ENCODE results near the gene OR2A2.
A peak's percentile ranks its signal among the peaks of the same experiment; 100 is the strongest.

OR2A2 gene, protein sequence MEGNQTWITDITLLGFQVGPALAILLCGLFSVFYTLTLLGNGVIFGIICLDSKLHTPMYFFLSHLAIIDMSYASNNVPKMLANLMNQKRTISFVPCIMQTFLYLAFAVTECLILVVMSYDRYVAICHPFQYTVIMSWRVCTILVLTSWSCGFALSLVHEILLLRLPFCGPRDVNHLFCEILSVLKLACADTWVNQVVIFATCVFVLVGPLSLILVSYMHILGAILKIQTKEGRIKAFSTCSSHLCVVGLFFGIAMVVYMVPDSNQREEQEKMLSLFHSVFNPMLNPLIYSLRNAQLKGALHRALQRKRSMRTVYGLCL

DNA sequence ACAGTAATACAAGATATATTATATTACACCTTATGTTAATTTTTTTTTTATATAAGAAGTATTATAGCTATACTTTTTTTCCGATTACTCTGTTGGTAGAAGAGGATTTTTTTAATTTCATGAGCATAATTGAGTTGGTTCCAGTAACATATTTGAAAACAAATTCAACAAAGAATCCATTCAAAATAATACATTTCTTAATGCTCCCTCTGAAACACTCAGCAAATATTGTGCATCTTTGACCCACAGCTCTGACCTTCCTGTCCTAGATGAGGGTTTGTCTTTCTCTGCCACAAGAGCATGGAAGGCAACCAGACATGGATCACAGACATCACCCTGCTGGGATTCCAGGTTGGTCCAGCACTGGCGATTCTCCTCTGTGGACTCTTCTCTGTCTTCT is at the start of gene OR2A2:
TSS of gene OR2A2 (plus strand) at position 301 of the 400 bp plus-strand sequence. CDS start at position 301, 0 bp downstream.
- ATAC-seq (no peak), DNase-seq (no peak)
- no peak within 1 kb of the TSS for H3K4me3 Mint-ChIP-seq
- H3K4me1 Mint-ChIP-seq = no peaks in the 10 kb centered on the region
- H3K27me3 Mint-ChIP-seq = peaks cover 8% of the 10 kb centered on the region
- peak within 1 kb of the TSS in 1 of 2 donors; percentile 23 for H3K27ac Mint-ChIP-seq
- no peaks in the 10 kb centered on the region for H3K9me3 Mint-ChIP-seq

DNA sequence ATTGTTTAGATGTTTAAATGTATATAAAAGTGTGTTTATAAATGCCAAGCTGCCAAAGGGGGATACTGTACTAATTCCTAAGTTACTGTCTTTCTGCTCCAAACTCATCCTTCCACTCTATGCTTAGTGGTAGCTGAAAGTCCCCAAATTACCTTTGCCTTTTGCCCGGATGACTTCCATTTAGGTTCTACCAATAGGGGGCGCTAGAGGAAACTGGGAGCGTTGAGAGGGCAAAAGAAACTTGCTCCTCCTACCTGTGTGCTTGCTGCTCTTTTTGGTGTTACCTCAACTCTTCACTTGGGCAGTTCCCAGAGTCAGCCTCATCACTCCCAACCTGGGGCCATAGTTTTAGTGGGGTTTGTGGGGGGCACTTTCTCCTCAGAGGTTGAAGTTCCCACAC is 45.7 kb upstream of the OR2A2 start:
- Mint-ChIP-seq H3K4me1 (no peaks in the 10 kb centered on the region), H3K4me3 (no peak overlapping the region), H3K27me3 (peaks cover 27% of the 10 kb centered on the region), H3K27ac (no peak overlapping the region), H3K9me3 (no peaks in the 10 kb centered on the region)
- DNase-seq (no peak), ATAC-seq (no peak)

DNA sequence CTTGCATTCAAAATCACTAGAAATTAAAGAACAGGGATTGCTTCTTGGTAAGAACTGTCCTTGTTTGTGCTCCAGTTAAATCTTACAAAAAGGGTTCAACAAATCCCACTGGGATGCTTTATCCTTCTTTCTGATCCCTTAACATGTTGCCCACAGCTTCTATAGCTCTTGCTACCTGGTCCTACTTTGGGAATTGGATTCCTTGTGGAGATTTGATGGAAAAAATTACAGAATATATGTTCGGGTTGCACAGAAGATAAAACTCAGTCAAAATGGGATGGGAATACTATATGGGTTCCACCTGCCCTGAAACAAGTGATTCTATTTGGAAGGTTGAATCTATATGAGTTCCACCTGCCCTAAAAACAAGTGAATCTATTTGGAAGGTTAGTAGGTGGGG is 39.9 kb upstream of the OR2A2 start, which contains the start of gene OR2A25:
TSS of gene OR2A25 (plus strand) at position 301 of the 400 bp plus-strand sequence. CDS start 4,409 bp downstream, outside the sequence.
- ATAC-seq (no peak), DNase-seq (no peak)
- H3K27me3 Mint-ChIP-seq = peaks cover 11% of the 10 kb centered on the region
- no peak within 1 kb of the TSS for H3K4me3 Mint-ChIP-seq
- no peaks in the 10 kb centered on the region for H3K9me3 Mint-ChIP-seq
- H3K4me1 Mint-ChIP-seq = no peaks in the 10 kb centered on the region
- no peak within 1 kb of the TSS for H3K27ac Mint-ChIP-seq

DNA sequence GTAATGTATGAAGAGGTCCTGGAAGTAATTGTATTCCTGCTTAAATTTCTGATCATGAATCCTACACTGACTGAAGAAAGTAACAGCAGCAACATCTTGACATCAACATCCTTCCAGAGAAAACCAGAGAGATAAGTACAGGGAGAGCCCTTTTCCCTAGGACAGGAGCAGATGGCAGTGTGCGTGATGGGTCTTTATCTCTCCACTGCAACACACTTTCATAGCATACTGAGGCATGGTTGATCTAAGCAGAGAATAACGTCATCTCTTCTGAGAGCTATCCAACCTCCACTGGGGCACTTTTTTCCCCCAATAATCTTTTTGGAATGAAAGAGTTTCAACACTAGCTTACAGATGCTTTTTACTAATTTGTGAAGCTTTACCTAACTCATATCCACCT is 39.4 kb upstream of the OR2A2 start:
- ATAC-seq = no peak
- H3K4me1 Mint-ChIP-seq = no peaks in the 10 kb centered on the region
- no peak for DNase-seq
- peaks cover 15% of the 10 kb centered on the region for H3K27me3 Mint-ChIP-seq
- H3K4me3 Mint-ChIP-seq = no peak overlapping the region
- no peaks in the 10 kb centered on the region for H3K9me3 Mint-ChIP-seq
- no peak overlapping the region for H3K27ac Mint-ChIP-seq

DNA sequence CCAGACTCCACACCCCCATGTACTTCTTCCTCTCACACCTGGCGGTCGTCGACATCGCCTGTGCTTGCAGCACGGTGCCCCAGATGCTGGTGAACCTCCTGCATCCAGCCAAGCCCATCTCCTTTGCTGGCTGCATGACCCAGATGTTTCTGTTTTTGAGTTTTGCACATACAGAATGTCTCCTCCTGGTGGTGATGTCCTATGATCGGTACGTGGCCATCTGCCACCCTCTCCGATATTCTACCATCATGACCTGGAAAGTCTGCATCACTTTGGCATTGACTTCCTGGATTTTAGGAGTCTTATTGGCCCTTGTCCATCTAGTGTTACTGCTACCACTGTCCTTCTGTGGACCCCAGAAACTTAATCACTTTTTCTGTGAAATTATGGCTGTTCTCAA is 35.0 kb upstream of the OR2A2 start:
- DNase-seq = no peak
- Mint-ChIP-seq H3K9me3 (no peaks in the 10 kb centered on the region), H3K27me3 (peaks cover 9% of the 10 kb centered on the region), H3K4me3 (no peak overlapping the region), H3K4me1 (no peaks in the 10 kb centered on the region), H3K27ac (peak overlapping the region in 1 of 2 donors; percentile 62)
- ATAC-seq = no peak

DNA sequence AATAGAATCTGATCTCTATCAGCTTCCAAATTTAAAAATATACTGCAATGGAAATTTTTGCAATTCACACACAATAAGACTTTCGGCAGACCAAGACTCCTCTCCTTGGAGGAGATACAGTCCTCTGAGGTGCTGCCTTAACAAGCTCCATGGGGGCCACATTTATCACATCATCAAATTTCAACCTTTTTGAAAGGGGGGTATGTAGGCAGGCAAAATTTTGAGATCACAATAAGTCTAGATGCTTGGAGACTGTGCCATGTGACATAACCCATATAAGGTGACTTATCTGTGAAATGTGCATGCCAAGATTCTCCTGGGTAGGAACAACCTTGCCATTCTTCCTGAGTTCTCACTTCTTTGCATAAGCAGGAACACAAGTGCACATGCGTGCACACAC is 23.4 kb upstream of the OR2A2 start, which contains the start of gene OR2A12:
TSS of gene OR2A12 (plus strand) at position 301 of the 400 bp plus-strand sequence. CDS start 8,830 bp downstream, outside the sequence.
- Mint-ChIP-seq H3K4me3 (no peak within 1 kb of the TSS), H3K27me3 (peaks cover 14% of the 10 kb centered on the region), H3K27ac (no peak within 1 kb of the TSS), H3K4me1 (no peaks in the 10 kb centered on the region), H3K9me3 (no peaks in the 10 kb centered on the region)
- no peak for ATAC-seq
- no peak for DNase-seq

DNA sequence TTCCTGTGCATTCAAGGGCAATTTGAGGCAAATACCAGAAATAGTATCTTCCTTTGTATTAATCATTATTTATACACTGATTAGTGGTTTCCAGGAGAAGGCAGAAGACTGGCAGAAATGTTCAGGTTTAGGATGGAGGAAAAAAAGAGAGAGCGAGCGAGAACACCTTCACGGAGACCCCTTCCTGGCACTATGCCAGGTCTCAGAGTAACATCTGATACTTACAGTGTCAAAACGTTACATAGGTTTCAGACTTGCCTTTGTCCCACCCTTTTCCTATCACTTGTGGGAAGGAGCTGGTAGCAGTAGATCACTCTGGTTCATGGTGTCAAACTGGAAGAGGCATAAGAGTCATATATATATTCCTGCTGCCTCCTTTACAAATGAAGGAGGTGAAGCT is 22.7 kb upstream of the OR2A2 start:
- peaks cover 21% of the 10 kb centered on the region for H3K27me3 Mint-ChIP-seq
- H3K9me3 Mint-ChIP-seq = no peaks in the 10 kb centered on the region
- DNase-seq (no peak), ATAC-seq (no peak)
- no peaks in the 10 kb centered on the region for H3K4me1 Mint-ChIP-seq
- H3K4me3 Mint-ChIP-seq = no peak overlapping the region
- H3K27ac Mint-ChIP-seq = no peak overlapping the region

DNA sequence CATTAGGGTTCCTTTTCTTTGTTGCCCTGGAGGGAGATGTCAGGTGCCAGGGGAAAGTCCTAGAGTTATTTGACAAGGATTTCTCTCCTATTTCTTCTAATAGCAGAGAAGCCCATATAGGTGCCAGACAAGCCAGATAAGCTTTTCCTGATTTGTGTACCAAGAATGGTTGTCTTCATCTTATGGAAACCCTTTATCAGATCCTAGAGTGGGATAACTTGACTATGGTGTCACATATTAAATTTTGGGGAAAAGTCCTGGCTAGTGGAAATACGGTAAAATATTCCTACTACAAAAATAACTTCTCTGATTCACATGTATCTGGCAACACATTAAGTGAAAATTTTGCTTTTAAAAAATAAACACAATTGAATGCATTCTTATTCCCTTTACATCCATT is 22.2 kb upstream of the OR2A2 start:
- H3K4me3 Mint-ChIP-seq = no peak overlapping the region
- peaks cover 21% of the 10 kb centered on the region for H3K27me3 Mint-ChIP-seq
- ATAC-seq = no peak
- H3K27ac Mint-ChIP-seq = no peak overlapping the region
- no peaks in the 10 kb centered on the region for H3K4me1 Mint-ChIP-seq
- no peak for DNase-seq
- no peaks in the 10 kb centered on the region for H3K9me3 Mint-ChIP-seq

DNA sequence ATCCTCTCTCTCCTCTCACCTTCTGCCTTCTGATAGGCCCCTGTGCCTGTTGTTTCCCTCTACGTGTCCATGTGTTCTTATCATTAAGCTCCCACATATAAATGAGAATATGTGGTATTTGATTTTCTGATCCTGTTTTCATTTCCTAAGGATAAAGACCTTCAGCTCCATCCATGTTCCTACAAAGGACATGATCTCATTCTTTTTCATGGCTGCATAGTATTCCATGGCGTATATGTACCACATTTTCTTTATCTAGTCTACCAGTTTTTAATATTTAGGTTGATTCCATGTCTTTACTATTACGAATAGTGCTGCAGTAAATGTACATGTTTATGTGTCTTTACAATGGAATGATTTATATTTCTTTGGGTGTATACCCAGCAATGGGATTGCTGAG is 18.7 kb upstream of the OR2A2 start:
- peaks cover 21% of the 10 kb centered on the region for H3K27me3 Mint-ChIP-seq
- no peak overlapping the region for H3K4me3 Mint-ChIP-seq
- no peak overlapping the region for H3K27ac Mint-ChIP-seq
- DNase-seq = no peak
- no peaks in the 10 kb centered on the region for H3K4me1 Mint-ChIP-seq
- H3K9me3 Mint-ChIP-seq = no peaks in the 10 kb centered on the region
- no peak for ATAC-seq

DNA sequence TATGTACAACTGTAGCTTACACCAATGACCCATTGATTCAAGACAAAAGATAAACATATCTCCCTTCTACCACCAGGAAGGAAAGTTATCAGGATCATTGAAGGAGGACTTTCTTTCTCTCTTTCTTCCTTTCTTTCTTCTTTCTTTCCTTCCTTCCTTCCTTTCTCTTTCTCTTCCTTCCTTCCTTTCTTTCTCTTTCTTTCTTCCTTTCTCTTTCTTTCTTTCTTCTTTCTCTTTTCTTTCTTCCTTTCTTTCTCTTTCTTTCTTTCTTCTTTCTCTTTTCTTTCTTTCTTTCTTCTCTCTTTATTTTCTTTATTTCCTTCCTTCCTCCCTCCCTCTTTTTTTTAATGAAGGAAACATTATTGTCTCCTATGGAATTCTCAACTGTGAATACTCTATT is 10.6 kb upstream of the OR2A2 start:
- no peaks in the 10 kb centered on the region for H3K4me1 Mint-ChIP-seq
- no peaks in the 10 kb centered on the region for H3K9me3 Mint-ChIP-seq
- no peak for ATAC-seq
- H3K4me3 Mint-ChIP-seq = no peak overlapping the region
- H3K27ac Mint-ChIP-seq = no peak overlapping the region
- H3K27me3 Mint-ChIP-seq = no peaks in the 10 kb centered on the region
- no peak for DNase-seq

DNA sequence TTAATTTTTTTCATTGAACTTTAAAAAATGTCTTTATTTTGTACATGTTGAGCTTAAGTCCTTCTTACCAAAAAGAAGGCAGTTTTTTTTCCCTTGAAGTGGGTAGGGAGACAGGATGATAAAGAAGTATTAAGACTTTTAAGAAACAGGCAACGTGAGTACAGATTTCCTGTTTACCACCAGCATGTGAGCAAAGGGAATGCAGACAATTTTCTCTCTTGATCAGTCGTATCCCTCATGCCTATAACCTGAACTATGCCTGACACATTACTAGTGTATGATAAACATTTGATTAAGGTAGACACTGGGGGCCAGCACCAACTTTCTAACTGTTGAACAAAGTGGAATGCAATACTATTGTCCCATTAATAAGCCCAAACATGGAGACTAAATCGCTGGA is 8.8 kb upstream of the OR2A2 start:
- Mint-ChIP-seq H3K9me3 (no peaks in the 10 kb centered on the region), H3K4me3 (no peak overlapping the region)
- no peak for ATAC-seq

DNA sequence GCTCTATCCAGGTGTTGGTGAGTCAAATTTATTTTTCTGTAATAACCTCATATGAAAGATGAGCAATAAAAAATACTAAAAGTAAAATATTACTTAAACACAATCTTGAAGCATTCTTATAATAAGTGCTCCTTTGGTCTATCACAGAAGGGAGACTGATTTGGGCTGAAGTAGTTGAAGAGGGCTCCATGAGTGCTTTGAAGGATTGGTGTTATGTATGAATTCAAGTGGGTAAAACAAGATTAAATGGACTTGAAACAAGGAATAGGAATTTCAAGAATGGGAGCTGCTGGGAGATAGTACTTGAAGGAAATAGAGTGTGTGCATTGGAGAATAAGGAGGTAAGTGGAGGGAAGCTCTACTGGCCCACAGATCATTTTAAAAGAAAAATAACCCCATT is 7.3 kb upstream of the OR2A2 start:
- no peak overlapping the region for H3K4me3 Mint-ChIP-seq
- H3K27ac Mint-ChIP-seq = no peak overlapping the region
- H3K9me3 Mint-ChIP-seq = no peaks in the 10 kb centered on the region
- DNase-seq (no peak), ATAC-seq (no peak)
- no peaks in the 10 kb centered on the region for H3K4me1 Mint-ChIP-seq
- H3K27me3 Mint-ChIP-seq = no peaks in the 10 kb centered on the region

More for the DNA sequence above, 8.8 kb upstream of the OR2A2 start:
- no peak for DNase-seq
- H3K27me3 Mint-ChIP-seq = no peaks in the 10 kb centered on the region
- no peaks in the 10 kb centered on the region for H3K4me1 Mint-ChIP-seq
- no peak overlapping the region for H3K27ac Mint-ChIP-seq

DNA sequence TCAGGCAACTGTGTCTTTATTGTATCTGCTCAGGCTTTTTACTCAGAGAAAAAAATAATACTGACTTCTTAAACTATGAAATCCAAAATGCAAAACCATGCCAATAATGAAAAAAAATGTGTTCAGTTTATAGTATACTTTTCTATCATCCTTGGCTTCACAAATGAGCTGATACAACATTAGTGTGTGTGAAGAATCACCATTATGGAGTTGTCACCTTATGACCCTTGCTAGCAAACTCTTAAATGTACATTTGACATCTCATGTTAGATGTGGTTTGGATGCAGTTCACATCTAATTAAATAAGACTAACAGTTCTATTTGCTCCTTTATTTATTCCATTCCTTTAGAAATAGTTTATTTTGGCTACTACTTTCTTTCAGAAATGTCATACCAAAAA is 4.2 kb upstream of the OR2A2 start:
- ATAC-seq = no peak
- Mint-ChIP-seq H3K4me3 (no peak overlapping the region), H3K4me1 (no peaks in the 10 kb centered on the region), H3K27me3 (no peaks in the 10 kb centered on the region), H3K9me3 (no peaks in the 10 kb centered on the region), H3K27ac (no peak overlapping the region)
- DNase-seq = no peak

DNA sequence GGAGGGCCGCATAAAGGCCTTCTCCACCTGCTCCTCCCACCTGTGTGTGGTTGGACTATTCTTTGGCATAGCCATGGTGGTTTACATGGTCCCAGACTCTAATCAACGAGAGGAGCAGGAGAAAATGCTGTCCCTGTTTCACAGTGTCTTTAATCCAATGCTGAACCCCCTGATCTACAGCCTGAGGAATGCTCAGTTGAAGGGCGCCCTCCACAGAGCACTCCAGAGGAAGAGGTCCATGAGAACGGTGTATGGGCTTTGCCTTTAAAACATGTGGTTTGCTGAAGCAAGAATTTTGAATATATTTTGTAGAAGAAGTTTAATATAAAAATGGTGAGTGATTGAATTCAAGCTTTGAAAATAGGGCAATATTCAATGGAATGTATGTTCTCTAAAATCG is 889 bp downstream of the OR2A2 start:
- no peak overlapping the region for H3K4me3 Mint-ChIP-seq
- no peak overlapping the region for H3K27ac Mint-ChIP-seq
- DNase-seq (no peak), ATAC-seq (no peak)
- H3K4me1 Mint-ChIP-seq = no peaks in the 10 kb centered on the region
- H3K27me3 Mint-ChIP-seq = peaks cover 8% of the 10 kb centered on the region
- no peaks in the 10 kb centered on the region for H3K9me3 Mint-ChIP-seq

DNA sequence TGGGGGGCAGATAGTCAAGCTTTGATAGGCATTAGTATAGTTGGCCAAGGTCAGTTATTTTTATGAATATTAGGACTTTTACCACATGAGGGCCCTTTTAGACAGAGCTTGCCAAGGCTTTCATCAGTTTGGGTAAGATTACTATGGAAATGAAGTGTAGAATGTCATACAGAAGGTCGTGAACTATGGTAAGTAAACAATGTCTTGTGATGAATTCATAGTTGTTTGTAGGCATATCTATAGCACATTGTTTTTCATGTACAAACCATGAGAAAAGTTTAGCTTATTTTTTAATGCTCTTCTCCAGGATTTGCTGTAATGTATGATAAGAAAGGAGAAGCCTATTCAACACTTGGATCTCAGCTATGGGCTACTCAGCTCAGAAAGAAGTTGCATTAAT is 4.3 kb downstream of the OR2A2 start:
- H3K4me3 Mint-ChIP-seq = no peak overlapping the region
- DNase-seq (no peak), ATAC-seq (no peak)
- no peaks in the 10 kb centered on the region for H3K4me1 Mint-ChIP-seq
- no peak overlapping the region for H3K27ac Mint-ChIP-seq
- H3K9me3 Mint-ChIP-seq = no peaks in the 10 kb centered on the region
- H3K27me3 Mint-ChIP-seq = peaks cover 8% of the 10 kb centered on the region

DNA sequence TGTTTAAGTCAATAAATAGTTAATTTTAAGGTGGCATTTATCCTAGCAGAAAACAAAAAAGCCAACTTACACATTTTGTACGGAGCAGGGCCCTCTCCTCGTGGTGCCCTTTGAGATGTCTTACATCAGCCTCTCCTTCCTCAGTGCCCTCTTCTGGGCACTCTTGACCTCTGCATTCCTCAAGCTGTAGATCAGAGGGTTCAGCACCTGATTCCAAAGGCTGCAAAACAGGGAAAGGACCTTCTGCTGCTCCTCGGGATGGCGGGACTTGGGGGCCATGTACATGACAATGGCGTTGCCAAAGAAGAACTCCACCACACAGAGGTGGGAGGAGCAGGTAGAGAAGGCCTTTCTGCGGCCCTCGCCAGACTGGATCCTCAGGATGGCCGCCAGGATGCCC is 9.0 kb downstream of the OR2A2 start:
- DNase-seq (no peak), ATAC-seq (no peak)
- no peak overlapping the region for H3K4me3 Mint-ChIP-seq
- H3K27me3 Mint-ChIP-seq = peaks cover 5% of the 10 kb centered on the region
- no peak overlapping the region for H3K27ac Mint-ChIP-seq
- no peaks in the 10 kb centered on the region for H3K9me3 Mint-ChIP-seq
- H3K4me1 Mint-ChIP-seq = no peaks in the 10 kb centered on the region

DNA sequence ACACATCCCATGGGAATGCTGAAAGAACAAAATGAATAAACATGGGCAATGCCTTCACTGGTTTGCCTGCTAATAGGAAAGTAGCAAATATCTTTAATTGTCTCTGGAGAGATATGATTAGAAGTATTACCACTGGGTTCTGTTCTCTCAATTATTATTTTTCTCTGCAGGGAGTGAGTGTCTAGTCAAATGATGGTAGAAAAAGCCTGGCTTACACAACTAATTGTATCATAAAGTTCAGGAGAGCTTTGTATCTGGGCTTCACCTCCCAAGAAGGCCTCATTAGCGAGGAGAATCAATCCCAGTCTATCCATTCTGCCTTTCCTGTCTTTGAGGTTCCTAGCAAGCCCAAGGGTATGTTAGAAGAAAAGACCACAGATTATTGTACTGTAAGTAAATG is 13.5 kb downstream of the OR2A2 start, which contains the start of gene OR2A14:
TSS of gene OR2A14 (plus strand) at position 301 of the 400 bp plus-strand sequence. CDS start 5,937 bp downstream, outside the sequence.
- Mint-ChIP-seq H3K9me3 (no peaks in the 10 kb centered on the region), H3K27me3 (no peaks in the 10 kb centered on the region), H3K4me3 (no peak within 1 kb of the TSS), H3K4me1 (peaks cover 11% of the 10 kb centered on the region), H3K27ac (no peak within 1 kb of the TSS)
- ATAC-seq (no peak), DNase-seq (no peak)
